Suprapubic skin (tissue), 4 donors: ENCODE measurements around the gene XPO6. TPM values are rescaled to one million over a fixed set of nuclear protein-coding genes. Genes with fewer than 3 reads are reported as not detected.

ENCODE experiments used
- DNase-seq, 2 donors: peaks; one replicate each; pipeline ENCODE4 v3.0.0-alpha.2; 2019; ENCODE audit warnings: low spot score in 2 of 2
- H3K27ac ChIP-seq: fragments of 200-600 bp; sonication (generic); one replicate; pipeline ENCODE4 v1.5.1; 2019
- H3K27me3 ChIP-seq: fragments of 200-600 bp; sonication (generic); one replicate; pipeline ENCODE4 v1.5.1; 2019
- H3K36me3 ChIP-seq: fragments of 200-600 bp; sonication (generic); one replicate; pipeline ENCODE4 v1.5.1; 2019
- H3K4me1 ChIP-seq: fragments of 200-600 bp; sonication (generic); one replicate; pipeline ENCODE4 v1.5.1; 2019
- H3K4me3 ChIP-seq: fragments of 200-600 bp; sonication (generic); one replicate; pipeline ENCODE4 v1.5.1; 2019; ENCODE audit warnings: mild to moderate bottlenecking
- H3K9me3 ChIP-seq: fragments of 200-600 bp; sonication (generic); one replicate; pipeline ENCODE4 v1.5.1; 2019
- EP300 ChIP-seq: sonication (generic); formaldehyde crosslinking; IDR thresholded peaks from one replicate; pipeline ENCODE4 v1.6.1; 2017; ENCODE audit warnings: antibody characterized with exemption
- POLR2A ChIP-seq, 2 donors: fragments of 450-650 bp; IDR thresholded peaks; one replicate each; pipeline ENCODE4 v1.6.1; 2017; ENCODE audit warnings: antibody characterized with exemption in 2 of 2, mild to moderate bottlenecking in 2 of 2, moderate library complexity in 2 of 2
- POLR2AphosphoS5 ChIP-seq, 3 donors: sonication (generic); formaldehyde crosslinking; IDR thresholded peaks; one replicate each; pipeline ENCODE4 v1.6.1; 2017; ENCODE audit warnings: antibody characterized with exemption in 3 of 3
- WGBS: methylation state at CpG from one replicate; pipeline ENCODE4 v1.1.5; 2018; 5-methylcytosine and 5-hydroxymethylcytosine counted together
- total RNA-seq, 4 donors: library from RNA; depleted of rRNA; stranded (reverse); fragments of >200 nt; gene quantifications; one replicate each; pipeline ENCODE4 v1.1.0, GENCODE V29; 2016
- TF ChIP-seq, protein P1 (sequence below), 2 donors: fragments of 200-600 bp in 1 of 2; fragments of 450-650 bp in 1 of 2; sonication (generic) in 1 of 2; IDR thresholded peaks; one replicate each; pipeline ENCODE4 v1.5.1; 2016 to 2019; ENCODE audit warnings: antibody characterized with exemption in 2 of 2, mild to moderate bottlenecking in 1 of 2, moderate library complexity in 1 of 2

Gene XPO6
- total RNA-seq, 4 donors from 2014 or later: 78.6 to 161 (median 88.1) TPM

DNA sequence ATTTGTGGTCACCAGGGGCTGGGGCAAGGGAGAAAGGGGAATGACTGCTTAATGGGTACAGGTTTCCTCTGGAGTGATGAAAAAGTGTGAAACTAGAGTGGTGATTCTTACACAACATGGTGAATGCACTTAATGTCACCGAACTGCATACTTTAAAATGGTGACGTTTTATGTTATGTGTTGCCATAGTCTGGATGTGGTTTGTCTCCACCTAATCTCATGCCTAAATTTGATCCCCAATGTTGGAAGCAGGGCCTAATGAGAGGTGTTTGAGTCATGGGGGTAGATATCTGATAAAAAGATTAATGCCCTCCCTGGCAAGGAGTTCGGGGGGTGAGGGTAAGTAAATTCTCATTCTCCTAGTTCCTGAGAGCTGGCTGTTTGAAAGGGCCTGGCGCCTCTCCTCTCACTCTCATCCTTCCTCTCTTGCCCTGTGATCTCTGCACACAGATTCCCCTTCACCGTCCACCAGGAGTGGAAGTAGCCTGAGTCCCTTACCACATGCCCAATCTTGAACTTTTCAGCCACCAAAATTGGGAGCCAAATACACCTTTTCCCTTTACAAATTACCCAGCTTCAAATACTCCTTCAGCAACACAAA is 15.3 kb downstream of the XPO6 start:
- Histone ChIP-seq H3K9me3 (no peaks in the 10 kb centered on the region), H3K27me3 (no peaks in the 10 kb centered on the region), H3K4me1 (peaks cover 29% of the 10 kb centered on the region), H3K36me3 (peaks cover 17% of the 10 kb centered on the region), H3K4me3 (no peak overlapping the region), H3K27ac (no peak overlapping the region)
- DNase-seq: no peak
- WGBS: 88% methylated on average over 5 of the region's 5 CpGs
- TF ChIP-seq EP300: no peak
- no peak for TF ChIP-seq POLR2A (IDR thresholded peaks at IDR 0.05)
- TF ChIP-seq POLR2AphosphoS5 (IDR thresholded peaks at IDR 0.05): no peak
- TF ChIP-seq, protein P1, sequence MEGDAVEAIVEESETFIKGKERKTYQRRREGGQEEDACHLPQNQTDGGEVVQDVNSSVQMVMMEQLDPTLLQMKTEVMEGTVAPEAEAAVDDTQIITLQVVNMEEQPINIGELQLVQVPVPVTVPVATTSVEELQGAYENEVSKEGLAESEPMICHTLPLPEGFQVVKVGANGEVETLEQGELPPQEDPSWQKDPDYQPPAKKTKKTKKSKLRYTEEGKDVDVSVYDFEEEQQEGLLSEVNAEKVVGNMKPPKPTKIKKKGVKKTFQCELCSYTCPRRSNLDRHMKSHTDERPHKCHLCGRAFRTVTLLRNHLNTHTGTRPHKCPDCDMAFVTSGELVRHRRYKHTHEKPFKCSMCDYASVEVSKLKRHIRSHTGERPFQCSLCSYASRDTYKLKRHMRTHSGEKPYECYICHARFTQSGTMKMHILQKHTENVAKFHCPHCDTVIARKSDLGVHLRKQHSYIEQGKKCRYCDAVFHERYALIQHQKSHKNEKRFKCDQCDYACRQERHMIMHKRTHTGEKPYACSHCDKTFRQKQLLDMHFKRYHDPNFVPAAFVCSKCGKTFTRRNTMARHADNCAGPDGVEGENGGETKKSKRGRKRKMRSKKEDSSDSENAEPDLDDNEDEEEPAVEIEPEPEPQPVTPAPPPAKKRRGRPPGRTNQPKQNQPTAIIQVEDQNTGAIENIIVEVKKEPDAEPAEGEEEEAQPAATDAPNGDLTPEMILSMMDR (IDR thresholded peaks at IDR 0.05): no peak

- Histone ChIP-seq H3K27ac (no peak overlapping the region), H3K4me1 (peaks cover 35% of the 10 kb centered on the region), H3K4me3 (no peak overlapping the region), H3K27me3 (no peaks in the 10 kb centered on the region), H3K36me3 (peaks cover 14% of the 10 kb centered on the region), H3K9me3 (no peaks in the 10 kb centered on the region)
- 96% methylated on average over 2 of the region's 2 CpGs for WGBS
- TF ChIP-seq POLR2A (IDR thresholded peaks at IDR 0.05) (no peak), EP300 (no peak), POLR2AphosphoS5 (IDR thresholded peaks at IDR 0.05) (no peak)
- TF ChIP-seq, protein P1 (IDR thresholded peaks at IDR 0.05): no peak
- no peak for DNase-seq
These were observed 15.9 kb downstream of the XPO6 start for GRCh38 chr16:28195859-28196258.

GRCh38 chr16:28193530-28194423 is 18.0 kb downstream of the XPO6 start:
- no peak for DNase-seq
- Histone ChIP-seq H3K4me3 (no peak overlapping the region), H3K9me3 (no peaks in the 10 kb centered on the region), H3K27me3 (no peaks in the 10 kb centered on the region), H3K27ac (peak overlapping the region; percentile 10), H3K4me1 (peaks cover 39% of the 10 kb centered on the region), H3K36me3 (peaks cover 5% of the 10 kb centered on the region)
- 69% methylated on average over 14 of the region's 14 CpGs for WGBS
- TF ChIP-seq POLR2A (IDR thresholded peaks at IDR 0.05): no peak
- TF ChIP-seq, protein P1 (IDR thresholded peaks at IDR 0.05): no peak
- TF ChIP-seq POLR2AphosphoS5 (IDR thresholded peaks at IDR 0.05): no peak
- TF ChIP-seq EP300: no peak

DNA sequence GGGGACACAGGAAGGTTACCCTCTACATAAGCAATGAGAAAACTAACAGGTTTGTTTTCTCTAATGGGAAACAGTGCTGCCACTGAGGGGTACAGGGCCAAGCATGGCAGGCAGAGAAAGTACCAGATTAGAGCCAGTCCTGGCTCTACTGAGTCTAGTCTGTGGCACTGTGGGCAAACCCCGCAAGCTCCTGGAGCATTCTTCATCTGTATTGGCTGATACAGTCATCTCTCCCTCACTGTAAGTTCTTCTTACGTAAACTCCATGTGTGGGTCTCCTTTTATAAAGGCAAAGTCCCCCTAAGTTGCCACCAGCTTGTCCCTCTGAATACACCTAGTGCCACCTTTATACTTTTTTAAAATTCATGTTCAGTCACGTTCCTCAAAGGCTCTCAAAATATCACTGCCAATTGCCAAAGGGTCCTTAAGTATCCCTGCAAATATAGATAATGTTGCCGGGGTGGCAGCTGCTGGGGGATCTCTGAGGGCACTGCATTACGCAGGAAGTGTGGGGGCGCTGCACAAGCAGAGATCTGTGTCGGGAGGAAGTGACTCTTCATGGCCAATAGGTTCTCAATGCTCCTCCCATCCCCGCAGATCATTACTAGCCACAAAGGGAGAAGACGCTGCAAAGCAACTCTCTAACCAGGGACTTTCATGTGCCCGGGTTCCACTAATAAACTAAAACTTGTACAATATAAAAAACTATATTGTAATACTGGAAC is 18.8 kb downstream of the XPO6 start:
- peaks cover 5% of the 10 kb centered on the region for H3K36me3 ChIP-seq
- H3K27ac ChIP-seq: no peak overlapping the region
- H3K27me3 ChIP-seq: no peaks in the 10 kb centered on the region
- H3K4me3 ChIP-seq: no peak overlapping the region
- no peak for DNase-seq
- 86% methylated on average over 10 of the region's 10 CpGs for WGBS
- TF ChIP-seq EP300 (no peak), POLR2AphosphoS5 (IDR thresholded peaks at IDR 0.05) (no peak), POLR2A (IDR thresholded peaks at IDR 0.05) (no peak)
- TF ChIP-seq, protein P1 (IDR thresholded peaks at IDR 0.05): no peak
- peaks cover 39% of the 10 kb centered on the region for H3K4me1 ChIP-seq
- no peaks in the 10 kb centered on the region for H3K9me3 ChIP-seq
